Endothelial cell (in vitro differentiated cells): ENCODE results near the gene TRIM28. TPM values are rescaled to one million over a fixed set of nuclear protein-coding genes. Genes with fewer than 3 reads are reported as not detected.

Experiments used
- DNase-seq: peaks from one replicate; pipeline ENCODE4 v3.0.0; 2021; ENCODE audit warnings: low spot score
- H3K27ac Mint-ChIP-seq: one replicate; pipeline ENCODE4 v1.8.0; 2021; ENCODE audit warnings: mixed read lengths, inconsistent platforms; ENCODE audit not compliant: unreplicated experiment
- H3K27me3 Mint-ChIP-seq: one replicate; pipeline ENCODE4 v1.8.0; 2021; ENCODE audit warnings: mild to moderate bottlenecking, moderate library complexity, mixed read lengths, inconsistent platforms; ENCODE audit not compliant: unreplicated experiment
- H3K36me3 Mint-ChIP-seq: one replicate; pipeline ENCODE4 v1.8.0; 2021; ENCODE audit warnings: mild to moderate bottlenecking, low read depth, mixed read lengths, inconsistent platforms; ENCODE audit not compliant: unreplicated experiment
- H3K4me1 Mint-ChIP-seq: one replicate; pipeline ENCODE4 v1.8.0; 2021; ENCODE audit warnings: mild to moderate bottlenecking, mixed read lengths, inconsistent platforms; ENCODE audit not compliant: unreplicated experiment
- H3K4me3 Mint-ChIP-seq: one replicate; pipeline ENCODE4 v1.8.0; 2021; ENCODE audit warnings: mild to moderate bottlenecking, mixed read lengths, inconsistent platforms; ENCODE audit not compliant: unreplicated experiment
- H3K9me3 Mint-ChIP-seq: one replicate; pipeline ENCODE4 v1.8.0; 2021; ENCODE audit warnings: mixed read lengths, inconsistent platforms; ENCODE audit not compliant: unreplicated experiment
- total RNA-seq: library from RNA; stranded (reverse); fragmentation: NEBNext Ultra II Directional; extraction: Animal tissue kit (Norgen Biotek cat#: 25700); gene quantifications from one replicate; pipeline ENCODE4 v1.2.1, GENCODE V29; 2021; ENCODE audit not compliant: unreplicated experiment
- TF ChIP-seq, protein P1 (sequence below): fragments of 200-600 bp; sonication (generic); IDR thresholded peaks from one replicate; pipeline ENCODE4 v1.5.0; 2021; ENCODE audit warnings: antibody characterized with exemption; ENCODE audit not compliant: unreplicated experiment

Gene TRIM28
- total RNA-seq, 1 donor from 2014 or later: 457 TPM

DNA sequence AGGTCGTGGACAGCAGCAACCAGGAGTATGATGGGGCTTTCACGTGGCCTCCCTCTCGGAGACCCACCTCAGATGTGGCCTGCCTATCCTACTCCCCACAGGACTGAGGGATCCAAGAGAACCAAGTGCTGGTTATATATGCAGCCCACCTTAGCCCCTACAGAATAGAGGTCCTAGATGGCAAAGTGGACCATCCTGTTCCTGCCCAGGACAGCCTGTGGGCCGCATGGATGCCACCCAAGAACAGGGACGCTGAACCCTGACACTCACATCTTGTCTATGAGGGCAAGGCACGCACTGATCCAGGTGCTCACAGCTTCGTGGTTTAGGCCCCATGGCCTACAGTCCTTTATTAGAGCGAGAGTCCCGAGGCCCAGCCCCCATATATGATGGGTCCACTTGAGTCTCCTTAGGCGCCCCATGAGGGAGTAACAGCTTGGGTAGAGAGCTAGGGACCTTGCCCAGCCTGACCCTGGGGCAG lies 30.6 kb upstream of the TRIM28 start:
- TF ChIP-seq, protein P1, sequence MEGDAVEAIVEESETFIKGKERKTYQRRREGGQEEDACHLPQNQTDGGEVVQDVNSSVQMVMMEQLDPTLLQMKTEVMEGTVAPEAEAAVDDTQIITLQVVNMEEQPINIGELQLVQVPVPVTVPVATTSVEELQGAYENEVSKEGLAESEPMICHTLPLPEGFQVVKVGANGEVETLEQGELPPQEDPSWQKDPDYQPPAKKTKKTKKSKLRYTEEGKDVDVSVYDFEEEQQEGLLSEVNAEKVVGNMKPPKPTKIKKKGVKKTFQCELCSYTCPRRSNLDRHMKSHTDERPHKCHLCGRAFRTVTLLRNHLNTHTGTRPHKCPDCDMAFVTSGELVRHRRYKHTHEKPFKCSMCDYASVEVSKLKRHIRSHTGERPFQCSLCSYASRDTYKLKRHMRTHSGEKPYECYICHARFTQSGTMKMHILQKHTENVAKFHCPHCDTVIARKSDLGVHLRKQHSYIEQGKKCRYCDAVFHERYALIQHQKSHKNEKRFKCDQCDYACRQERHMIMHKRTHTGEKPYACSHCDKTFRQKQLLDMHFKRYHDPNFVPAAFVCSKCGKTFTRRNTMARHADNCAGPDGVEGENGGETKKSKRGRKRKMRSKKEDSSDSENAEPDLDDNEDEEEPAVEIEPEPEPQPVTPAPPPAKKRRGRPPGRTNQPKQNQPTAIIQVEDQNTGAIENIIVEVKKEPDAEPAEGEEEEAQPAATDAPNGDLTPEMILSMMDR: no peak
- peaks cover 21% of the 10 kb centered on the region for H3K27me3 Mint-ChIP-seq
- DNase-seq: no peak
- H3K27ac Mint-ChIP-seq: no peak overlapping the region
- peaks cover 8% of the 10 kb centered on the region for H3K4me1 Mint-ChIP-seq
- H3K9me3 Mint-ChIP-seq: no peaks in the 10 kb centered on the region
- peaks cover 7% of the 10 kb centered on the region for H3K36me3 Mint-ChIP-seq
- no peak overlapping the region for H3K4me3 Mint-ChIP-seq

DNA sequence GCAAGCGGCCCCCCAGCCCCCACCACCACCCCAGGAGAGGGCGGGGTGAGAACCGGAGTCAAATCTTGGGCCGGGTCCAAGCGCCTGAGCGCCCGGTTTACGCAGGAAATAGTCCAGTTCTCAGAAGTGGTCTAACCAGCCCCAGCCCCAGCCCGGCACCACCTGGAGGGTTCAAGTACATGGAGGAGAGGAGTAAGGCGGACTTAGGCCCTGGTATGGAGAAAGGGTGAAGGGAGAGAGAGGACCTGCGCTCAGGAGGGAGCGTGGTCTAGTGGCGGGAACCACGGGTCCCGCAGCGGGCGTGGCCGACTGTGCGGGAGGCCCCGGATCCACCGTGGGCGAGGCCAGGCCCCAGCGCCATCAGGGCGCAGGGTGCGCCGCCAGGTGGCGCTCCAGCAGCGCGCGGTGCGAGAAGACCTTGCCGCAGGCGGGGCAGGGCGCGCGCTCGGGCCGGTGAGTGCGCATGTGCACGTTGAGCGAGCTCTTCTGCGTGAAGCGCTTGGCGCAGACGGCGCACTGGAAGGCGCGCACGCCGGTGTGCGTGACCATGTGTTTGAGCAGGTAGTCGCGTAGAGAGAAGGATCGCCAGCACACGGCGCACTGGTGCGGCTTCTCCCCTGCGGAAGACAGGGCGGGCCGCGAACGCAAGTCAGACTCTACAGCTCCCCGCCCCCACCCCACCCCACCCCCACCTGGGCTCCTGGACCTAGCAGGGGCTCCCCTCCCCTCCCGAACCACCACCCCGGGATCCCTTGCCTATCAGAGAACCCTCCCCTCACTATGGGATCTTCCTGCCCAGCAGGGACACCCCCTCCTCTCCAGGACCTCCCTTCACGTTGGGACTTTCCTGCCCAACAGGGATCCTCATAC lies 29.9 kb upstream of the TRIM28 start:
- H3K27me3 Mint-ChIP-seq: peaks cover 24% of the 10 kb centered on the region
- TF ChIP-seq, protein P1: peak; percentile 93
- H3K27ac Mint-ChIP-seq: no peak overlapping the region
- peaks cover 11% of the 10 kb centered on the region for H3K36me3 Mint-ChIP-seq
- no peaks in the 10 kb centered on the region for H3K9me3 Mint-ChIP-seq
- H3K4me1 Mint-ChIP-seq: peaks cover 15% of the 10 kb centered on the region
- DNase-seq: peak; percentile 97
- H3K4me3 Mint-ChIP-seq: peak overlapping the region; percentile 83

DNA sequence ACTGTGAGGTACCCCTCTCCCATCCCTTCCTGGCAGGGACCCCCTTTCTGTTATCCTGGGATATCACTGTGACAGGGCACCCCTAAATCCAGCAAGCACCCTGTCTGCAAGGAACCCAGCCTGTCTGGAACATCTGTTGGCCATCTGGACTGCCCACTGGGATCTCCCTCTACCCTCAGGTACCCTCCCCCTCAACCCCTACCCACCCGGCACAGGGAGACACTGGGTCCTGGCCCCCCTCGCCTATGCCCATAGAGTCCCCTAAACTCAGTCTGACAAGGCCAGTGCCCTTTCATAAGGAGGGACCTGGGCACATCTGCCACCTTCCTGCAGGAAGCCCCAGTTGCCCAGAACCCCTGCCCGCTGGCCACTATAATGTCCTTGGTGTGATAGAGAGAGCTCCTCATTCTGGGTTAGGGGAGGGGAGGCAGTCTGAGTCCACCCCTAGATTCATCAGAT lies 29.3 kb upstream of the TRIM28 start:
- H3K9me3 Mint-ChIP-seq: no peaks in the 10 kb centered on the region
- H3K4me3 Mint-ChIP-seq: peak overlapping the region; percentile 82
- H3K36me3 Mint-ChIP-seq: peaks cover 13% of the 10 kb centered on the region
- H3K4me1 Mint-ChIP-seq: peaks cover 20% of the 10 kb centered on the region
- peaks cover 28% of the 10 kb centered on the region for H3K27me3 Mint-ChIP-seq
- no peak for DNase-seq
- TF ChIP-seq, protein P1: no peak
- H3K27ac Mint-ChIP-seq: no peak overlapping the region

DNA sequence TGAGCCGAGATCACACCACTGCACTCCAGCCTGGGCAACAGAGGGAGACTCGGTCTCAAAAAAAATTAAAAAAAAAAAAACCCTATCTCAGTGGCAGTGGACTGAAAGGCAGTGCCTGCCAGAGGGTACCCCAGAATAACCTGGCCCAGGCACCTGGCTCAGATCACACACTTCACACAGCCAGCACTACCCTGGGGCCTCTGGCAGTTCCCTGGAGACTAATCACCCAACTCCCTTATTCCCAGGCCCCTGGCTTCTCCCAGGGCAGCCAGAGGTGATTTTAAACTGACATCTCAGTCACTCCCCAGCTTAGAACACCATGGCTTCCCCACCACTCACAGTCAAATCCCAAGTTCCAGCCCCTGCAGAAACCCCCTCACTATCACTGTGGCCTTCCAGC lies 28.6 kb upstream of the TRIM28 start:
- no peak for DNase-seq
- Mint-ChIP-seq H3K36me3 (peaks cover 15% of the 10 kb centered on the region), H3K4me3 (peak overlapping the region; percentile 80), H3K27ac (peak overlapping the region; percentile 78), H3K9me3 (no peaks in the 10 kb centered on the region), H3K27me3 (peaks cover 25% of the 10 kb centered on the region), H3K4me1 (peaks cover 26% of the 10 kb centered on the region)
- TF ChIP-seq, protein P1: no peak
